ENCODE results near the gene NF1.
"Not testable (repeated sequence)": the region's sequence is repeated elsewhere in the genome, so short reads cannot be mapped to it uniquely, and the experiment has no call there.

Gene NF1

DNA sequence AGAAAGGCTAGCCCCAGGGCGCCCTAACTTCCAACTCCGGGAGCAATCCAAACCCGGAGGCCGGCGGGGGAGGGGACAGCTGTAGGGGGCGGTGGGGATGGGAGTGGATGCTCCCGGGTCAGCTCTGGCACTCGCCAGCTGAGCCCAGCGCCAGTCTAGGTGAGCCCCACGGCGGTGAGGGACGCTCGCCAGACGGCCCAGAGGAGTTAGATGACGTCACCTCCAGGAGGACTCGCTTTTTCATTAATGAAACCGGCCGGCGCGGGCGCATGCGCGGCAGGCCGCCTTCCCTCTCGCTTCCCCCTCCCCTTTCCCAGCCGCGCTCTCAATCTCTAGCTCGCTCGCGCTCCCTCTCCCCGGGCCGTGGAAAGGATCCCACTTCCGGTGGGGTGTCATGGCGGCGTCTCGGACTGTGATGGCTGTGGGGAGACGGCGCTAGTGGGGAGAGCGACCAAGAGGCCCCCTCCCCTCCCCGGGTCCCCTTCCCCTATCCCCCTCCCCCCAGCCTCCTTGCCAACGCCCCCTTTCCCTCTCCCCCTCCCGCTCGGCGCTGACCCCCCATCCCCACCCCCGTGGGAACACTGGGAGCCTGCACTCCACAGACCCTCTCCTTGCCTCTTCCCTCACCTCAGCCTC lies at the start of gene NF1:
Gene NF1 (plus strand): TSS at position 378 of the 636 bp plus-strand sequence. CDS start 333 bp downstream, outside the sequence.
- DNase-seq, result peak; percentile 93

DNA sequence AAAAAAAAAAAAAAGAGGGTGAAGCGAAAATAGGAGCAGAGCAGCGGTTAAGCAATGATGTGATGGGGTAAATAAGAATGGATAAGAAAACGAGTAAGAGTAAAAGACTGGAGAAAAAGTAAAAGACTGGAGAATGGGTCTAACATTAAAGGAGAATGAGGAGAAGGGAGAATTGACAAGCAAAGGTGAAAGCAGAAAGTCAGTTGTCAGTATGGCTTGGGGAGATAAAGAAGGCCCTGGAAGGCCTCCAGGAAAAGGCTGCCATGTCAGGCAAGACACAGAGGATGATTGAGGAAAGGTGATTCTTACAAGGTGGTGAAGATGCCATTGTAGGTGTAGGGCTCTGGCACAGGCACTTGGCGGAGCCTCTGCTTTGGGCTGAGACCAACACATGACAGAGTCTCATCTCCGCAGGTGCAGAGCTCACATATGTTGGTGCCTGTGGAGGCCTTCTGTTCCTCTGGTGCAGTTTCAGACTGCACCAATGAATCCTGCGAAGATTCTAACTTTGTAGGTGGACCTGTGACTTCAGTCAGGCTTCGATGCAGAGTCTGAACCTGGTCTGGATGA lies 47.8 kb upstream of the NF1 start:
- DNase-seq, result not testable (repeated sequence)

DNA sequence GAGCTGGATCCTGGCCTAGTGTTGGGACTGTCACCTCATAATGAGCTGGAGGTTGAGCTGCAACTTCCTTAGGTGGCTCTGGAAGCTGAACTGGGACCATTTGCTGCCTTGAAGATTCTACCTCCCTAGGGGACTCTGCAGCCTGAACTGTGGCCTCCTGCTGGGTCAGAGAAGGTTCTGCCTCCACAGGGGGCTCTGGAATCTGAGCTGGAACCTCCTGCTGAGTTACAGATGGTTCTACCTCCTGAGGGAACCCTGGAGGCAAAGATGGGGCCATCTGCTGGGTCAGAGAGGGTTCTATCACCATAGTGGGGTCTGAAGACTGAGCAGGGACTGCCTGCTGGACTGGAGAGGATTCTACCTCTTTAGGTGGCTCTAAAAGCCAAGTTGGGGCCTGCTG lies 46.6 kb upstream of the NF1 start:
- DNase-seq, result no peak

DNA sequence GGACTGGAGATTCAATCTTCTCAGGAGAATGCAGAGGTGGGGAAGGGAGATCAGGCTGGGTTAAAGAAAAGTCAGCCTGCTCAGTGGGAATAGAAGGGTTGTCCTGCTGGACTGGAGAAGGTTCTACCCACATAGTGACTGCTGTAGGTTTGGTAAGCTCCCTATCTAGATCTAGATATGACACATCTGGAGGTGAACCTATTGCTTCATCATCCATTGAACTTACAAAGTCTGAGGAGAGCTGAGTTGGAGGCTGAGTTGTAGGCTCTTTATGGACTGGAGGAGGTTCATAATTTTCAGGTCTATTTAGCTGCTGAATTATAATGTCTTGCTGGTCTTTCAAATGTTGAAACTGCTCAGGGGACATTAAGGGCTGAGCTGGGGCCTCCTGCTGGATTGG lies 46.0 kb upstream of the NF1 start:
- no peak for DNase-seq

DNA sequence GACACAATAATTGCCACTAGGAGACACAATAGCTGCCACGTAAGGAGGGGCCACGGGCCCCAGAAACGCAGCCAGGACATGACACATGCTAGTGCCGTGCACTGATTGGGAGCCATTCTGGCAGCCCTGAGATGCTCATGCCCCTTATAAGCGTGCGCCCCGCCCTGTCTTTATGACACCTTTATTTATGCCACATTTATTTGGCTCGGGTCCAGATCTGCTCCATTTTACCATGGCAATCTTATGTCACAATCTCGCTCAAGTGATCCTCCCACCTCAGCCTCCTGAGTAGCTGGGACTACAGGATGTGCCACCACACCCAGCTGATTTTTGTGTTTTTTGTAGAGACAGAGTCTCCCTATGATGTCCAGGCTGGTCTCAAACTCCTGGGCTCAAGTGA lies 43.8 kb upstream of the NF1 start:
- no peak for DNase-seq

DNA sequence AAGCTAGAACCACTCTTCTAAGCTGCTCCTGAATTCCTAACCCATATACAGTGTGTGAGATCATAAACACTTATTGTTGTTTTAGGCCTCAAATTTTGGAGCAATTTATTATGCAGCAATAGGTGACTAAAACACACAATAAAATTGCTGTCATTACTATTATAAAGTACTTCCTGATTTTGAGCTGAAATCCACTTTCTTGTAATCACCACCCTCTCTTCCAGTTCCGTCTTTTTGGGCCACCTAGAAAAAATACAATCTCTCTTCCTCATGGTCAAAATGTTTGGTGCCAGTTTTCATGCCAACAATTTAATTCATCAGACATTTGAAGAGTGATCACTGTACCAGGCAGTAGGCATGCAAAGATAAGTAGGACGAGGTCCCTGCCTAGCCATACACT lies 43.3 kb upstream of the NF1 start:
- DNase-seq, result no peak

GRCh38 chr17:31052187-31052889 lies 42.4 kb upstream of the NF1 start:
- peak; percentile 93 for DNase-seq

GRCh38 chr17:31053071-31053470 lies 41.7 kb upstream of the NF1 start:
- no peak for DNase-seq

- no peak for DNase-seq
Observed at GRCh38 chr17:31054761-31055160, 40.0 kb upstream of the NF1 start.

DNA sequence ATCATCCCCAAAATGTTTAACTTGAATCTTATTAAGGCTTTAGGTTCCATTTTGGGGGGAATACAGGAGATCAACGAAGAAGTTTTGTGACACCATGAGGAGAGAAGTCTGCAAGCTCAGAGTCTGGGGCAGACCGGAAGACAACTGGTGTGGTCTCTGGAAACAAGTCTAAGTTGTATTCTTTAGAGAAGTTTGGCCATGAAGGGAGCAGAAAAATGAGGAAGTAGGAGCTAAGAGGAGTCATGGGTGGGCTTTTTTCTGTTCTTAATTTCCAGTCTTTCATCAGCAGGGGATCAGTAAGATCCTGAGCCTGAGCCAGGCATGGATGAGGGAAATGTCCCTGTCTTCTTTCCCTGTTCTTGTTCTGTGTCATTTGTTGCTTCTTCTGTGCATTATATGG lies 35.8 kb upstream of the NF1 start:
- no peak for DNase-seq

GRCh38 chr17:31060791-31061550 lies 33.8 kb upstream of the NF1 start:
- no peak for DNase-seq

- no peak for DNase-seq
Observed at GRCh38 chr17:31061678-31062077, 33.1 kb upstream of the NF1 start.

DNA sequence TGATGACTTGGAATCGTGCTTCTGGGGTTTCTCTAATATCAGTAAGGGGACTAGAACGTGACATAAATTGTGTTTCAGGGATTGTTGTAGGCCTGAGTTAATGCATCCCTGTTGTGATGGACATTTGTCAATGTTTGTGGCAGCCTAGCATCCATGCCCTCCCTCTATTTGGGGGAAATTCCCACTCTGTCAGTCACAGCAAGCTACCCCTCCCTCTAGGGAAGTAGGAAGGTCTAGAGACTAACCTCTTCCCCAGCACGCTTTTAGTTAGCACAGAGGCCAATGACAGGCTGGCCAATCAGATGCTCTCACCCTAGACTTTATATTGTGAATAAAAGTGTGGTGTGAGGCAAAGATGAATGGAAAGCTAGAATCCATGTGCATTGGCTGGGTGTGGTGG lies 32.4 kb upstream of the NF1 start:
- DNase-seq, result no peak

GRCh38 chr17:31064707-31065106 lies 30.1 kb upstream of the NF1 start:
- DNase-seq, result no peak

DNA sequence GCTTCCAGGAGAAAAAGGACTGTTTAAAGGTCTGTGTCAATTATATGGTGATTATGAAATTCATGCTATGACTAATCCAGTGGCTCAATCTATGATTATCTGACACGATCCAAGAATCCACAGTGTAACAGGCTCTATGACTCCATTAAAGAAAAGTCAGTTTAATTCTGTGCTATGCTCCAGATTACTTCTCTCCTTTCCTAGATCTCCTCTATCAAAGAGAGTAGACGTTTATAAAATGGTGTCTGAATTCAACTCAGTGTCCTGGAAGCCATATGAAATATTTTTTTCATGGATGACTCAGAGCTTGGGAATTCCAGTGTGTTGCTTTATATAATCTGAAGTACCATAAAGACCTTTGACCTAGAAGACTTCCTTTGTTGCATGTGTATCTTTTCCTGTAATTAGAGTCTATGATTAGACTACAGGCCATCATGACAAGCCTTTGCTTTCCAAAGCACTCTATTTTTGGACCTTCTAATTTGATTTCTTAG lies 27.0 kb upstream of the NF1 start:
- peak; percentile 74 for DNase-seq

- no peak for DNase-seq
Observed at GRCh38 chr17:31068291-31068690, 26.5 kb upstream of the NF1 start.

DNA sequence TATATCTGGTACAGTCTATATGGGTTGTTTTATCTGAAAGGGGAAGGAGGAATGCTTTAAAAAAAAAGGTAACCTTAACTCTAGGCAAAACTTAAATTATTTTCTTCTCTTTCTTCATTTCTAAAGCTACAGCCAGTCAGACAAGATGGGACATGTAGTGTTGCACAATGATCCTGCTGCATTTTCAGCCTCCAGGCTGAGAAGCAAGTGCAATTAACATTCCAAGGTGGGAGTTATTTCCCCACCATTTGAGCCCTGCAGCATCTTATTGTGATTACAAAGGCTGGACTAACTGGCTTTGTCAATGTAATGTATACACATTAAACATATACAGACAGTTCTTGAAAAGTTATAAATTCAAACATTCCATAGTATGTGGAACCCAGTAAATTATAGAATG lies 22.6 kb upstream of the NF1 start:
- DNase-seq, result peak; percentile 61

DNA sequence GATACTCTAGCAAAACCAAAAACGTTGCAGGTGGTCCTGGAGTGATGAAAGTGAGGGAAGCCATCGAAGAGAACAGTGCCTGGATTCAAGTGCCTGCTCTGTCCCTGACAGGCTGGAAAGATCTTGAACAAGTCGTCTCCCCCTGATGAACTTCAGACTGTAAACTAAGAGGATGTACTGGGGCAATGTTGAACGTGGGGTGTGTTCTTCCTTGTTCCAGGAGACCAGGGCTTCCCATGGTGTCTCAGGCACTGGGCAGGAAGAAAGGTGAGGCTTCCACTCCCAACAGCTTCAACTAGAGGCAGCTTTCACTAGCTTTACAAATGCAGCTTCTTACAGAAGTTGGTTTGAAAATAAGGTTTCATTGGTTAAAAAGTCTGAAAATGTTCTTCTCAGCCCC lies 21.4 kb upstream of the NF1 start:
- DNase-seq, result no peak

DNA sequence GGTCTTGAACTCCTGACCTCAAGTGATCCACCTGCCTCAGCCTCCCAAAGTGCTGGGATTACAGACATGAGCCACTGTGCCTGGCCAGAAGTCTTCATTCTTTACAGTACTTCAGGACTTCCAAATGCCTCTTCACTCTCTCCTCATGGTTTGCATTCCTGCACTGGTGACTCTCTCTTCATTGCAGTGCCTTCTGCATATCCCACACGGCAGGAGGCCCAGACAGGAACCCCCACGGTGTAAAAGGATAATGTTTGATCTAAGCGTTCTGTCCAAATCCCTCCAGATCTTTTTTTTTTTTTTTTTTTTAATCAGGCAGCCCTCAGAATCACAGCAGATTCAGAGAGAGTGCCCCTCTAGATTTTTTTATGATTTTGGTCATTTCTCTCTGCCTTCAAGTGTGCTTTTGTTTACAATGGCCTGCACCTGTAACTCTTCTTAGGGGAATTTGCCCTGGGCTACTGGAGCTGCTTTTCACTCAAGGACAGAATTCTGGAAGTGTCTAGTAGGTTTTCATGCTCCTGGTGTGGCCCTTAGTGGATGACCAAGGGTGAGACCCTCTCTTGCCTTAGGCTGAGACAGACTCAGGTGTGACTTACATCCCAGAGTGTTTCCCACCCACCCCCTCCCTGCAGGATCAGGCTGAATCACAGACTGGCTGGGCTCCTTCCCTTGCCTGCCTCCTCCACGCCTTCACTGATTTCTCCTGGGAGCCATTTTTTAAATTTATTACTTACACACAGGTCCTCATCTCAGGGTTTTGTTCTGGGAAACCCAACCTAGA lies 19.8 kb upstream of the NF1 start:
- peak; percentile 54 for DNase-seq

- DNase-seq, result no peak
Observed at GRCh38 chr17:31078290-31078689, 16.5 kb upstream of the NF1 start.

GRCh38 chr17:31079731-31080130 lies 15.0 kb upstream of the NF1 start:
- DNase-seq, result no peak

DNA sequence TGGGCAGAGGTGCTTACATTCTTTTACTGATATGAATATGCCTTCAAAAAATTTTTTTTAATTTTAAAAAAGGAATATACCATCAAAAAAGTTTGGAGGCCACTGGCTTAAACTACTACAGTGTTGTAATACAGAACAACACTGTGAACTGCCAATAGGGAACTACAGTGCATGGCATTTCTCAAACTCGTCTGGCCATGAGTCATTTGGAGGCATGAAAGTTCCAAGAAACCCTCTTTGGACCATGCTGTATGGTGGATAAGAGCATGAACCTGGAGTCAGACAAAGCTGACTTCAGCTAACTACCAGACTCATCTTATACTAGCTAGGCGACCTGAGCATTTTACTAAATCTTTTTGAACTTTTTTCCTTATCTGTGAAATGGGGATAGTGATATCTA lies 9.2 kb upstream of the NF1 start:
- DNase-seq, result peak; percentile 58

- no peak for DNase-seq
Observed at GRCh38 chr17:31089471-31089870, 5.3 kb upstream of the NF1 start.

Measured in NCI-H226 (cell line).